ENCODE data around the gene LYRM1.
"Not testable (repeated sequence)": the region's sequence is repeated elsewhere in the genome, so short reads cannot be mapped to it uniquely, and the experiment has no call there.

The LYRM1 gene

GRCh38 chr16:20940871-20941635, 40.5 kb downstream of the LYRM1 start:
- DNase-seq = no peak

DNA sequence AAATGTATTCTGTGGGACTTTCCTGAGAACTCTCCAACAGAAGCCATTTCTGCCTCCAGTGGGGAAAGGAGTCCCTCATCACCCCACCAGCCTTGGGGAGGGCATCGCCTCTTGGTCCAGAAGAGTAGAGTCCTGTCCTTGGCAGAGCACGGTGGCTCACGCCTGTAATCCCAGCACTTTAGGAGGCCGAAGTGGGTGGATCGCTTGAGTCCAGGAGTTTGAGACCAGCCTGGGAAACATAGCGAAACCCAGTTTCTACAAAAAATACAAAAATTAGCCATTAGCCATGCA, 41.0 kb downstream of the LYRM1 start:
- no peak for DNase-seq

DNA sequence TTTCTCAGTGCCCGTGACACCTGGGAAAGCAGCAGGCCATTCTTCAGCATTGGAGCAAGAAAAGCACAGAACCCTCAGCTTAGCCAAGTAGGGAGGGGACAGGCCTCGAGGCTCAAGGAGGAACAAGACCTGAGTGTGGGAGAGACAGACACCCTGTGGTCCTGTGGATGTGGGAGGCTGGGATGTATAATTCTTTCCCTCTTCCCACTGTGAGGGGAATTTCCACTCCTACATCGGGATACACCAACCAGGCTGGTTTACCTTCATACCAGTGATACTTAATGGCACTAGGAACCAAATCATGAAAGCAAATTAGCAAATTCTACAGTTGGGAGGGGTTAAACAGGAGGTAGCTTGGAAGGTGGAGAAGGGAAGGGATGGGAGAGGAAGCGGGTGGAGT, 41.7 kb downstream of the LYRM1 start:
- no peak for DNase-seq

DNA sequence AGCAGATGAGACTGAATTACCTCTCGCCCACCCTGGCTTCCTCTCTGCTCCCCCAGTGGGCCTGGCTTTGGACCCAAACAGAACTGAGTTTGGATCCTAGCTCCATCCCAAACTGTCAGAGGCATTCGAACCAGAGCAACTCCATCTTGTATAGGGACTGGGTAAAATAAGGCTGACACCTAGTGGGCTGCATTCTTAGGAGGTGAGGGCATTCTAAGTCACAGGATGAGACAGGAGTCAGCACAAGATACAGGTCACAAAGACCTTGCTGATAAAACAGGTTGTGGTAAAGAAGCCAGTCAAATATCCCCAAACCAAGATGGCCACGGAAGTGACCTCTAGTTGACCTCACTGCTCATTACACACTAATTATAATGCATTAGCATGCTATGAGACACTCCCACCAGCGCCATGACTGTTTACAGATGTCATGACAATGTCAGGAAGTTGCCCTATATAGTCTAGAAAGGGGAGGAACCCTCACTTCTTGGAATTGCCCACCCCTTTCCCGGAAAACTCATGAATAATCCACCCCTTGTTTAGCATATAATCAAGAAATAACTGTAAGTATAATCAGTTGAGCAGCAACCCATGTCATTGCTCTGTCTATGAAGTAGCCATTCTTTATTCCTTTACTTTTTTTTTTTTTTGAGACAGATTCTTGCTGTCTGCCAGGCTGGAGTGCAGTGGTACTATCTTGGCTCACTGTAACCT, 44.4 kb downstream of the LYRM1 start:
- DNase-seq = no peak

DNA sequence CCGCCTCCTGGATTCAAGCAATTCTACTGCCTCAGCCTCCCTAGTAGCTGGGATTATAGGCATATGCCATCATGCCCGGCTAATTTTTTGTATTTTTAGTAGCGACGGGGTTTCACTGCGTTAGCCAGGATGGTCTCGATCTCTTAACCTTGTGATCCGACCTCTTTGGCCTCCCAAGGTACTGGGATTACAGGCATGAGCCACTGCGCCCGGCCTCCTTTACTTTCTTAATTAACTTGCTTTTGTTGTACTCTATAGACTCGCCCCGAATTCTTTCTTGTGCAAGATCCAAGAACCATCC, 45.0 kb downstream of the LYRM1 start:
- DNase-seq = not testable (repeated sequence)

DNA sequence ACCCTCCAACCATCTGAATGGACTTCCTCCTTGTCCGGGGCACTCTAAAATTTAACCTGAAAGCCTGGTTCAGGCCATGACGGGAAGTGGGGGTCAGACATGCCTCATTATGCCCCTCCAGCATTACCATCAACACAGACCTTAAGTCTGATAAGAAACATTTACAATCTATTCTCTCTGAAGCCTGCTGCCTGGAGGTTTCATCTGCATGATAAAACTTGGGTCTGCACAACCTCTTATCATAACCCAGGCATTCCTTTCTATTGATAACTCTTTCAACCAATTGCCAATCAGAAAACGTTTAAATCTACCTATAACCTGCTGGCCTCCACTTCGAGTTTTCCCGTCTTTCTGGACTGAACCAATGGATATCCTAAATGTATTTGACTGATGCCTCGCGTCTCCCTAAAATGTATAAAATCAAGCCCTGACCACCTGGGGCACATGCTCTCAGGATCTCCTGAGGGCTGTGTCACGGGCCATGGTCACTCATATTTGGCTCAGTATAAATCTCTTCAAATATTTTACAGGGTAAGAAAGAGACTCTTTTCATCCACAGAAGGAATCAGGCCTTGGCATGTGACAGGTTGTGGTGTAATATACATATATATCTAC, 45.6 kb downstream of the LYRM1 start:
- no peak for DNase-seq

DNA sequence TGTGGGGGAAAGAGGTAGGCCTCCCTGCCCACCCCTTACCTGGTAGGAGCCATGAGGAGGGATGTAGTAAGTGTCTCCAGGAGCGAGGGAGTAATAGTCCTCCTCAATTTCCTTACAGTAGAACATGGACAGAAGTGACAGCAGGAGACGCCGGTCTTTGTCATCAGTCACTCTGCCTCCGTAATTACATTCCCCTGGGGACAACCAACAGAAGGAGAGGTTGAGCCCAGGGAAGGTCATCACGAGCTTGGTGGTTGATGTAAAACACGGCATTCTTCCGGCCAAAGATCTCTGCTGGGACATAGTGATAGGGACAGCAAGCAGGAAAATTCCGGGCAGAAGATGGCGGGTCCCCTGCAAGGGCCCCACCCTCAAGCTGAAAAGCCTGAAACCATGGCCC, 47.9 kb downstream of the LYRM1 start:
- DNase-seq = no peak

DNA sequence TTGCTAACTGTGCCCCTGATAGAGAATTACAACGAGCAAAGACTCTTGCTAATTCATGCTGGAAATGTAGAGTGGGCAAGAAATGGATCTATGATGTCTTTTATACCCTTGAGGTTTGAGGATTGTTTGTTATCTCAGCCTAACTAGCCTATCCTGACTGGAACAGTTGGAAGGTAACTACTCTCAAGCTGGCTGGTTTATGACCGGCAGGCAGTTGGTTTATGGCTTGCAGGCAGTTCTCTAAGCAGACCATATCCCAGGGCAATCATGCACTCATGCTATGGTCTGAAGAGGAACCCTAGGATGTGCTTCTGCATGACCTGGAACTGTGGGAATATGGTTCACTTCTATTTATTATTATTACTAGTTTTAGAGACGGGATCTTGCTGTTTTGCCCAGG, 49.1 kb downstream of the LYRM1 start:
- DNase-seq = no peak

GRCh38 chr16:20950294-20950693, 49.7 kb downstream of the LYRM1 start:
- no peak for DNase-seq

DNA sequence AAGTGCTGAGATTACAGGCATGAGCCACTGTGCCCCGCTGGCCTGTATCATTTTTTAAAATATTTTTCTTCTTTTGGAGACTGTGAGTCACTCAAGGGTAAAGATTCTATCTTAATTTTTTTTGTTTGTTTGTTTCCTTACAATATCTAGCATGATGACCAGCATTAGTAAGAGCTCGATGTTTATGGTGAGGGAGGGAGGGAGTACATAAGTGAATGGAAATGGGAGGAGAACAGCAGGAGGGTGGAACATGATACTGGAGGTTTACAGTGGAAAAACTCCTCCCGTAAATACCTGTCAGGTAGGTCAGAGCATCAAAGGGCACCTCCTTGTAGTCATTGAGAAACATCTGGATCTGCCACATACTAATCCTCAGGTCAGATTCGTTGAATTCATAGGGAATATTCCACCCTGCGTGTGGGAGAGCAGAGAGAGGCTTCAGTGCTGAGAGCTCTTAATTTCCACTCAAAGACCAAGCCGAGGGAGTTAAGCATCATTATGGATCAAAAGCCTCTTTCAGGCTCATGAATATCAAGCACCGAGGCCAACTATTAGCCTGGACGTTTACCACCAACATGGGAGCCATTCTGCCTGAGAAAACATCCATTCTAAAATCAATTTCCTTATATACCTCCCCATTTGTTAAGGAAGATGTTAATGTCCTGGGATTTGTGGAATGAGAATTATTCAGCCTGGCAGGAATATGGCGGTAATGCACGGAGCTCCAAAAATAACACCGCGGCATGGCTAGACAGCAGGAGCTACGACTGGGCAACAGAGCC, 51.8 kb downstream of the LYRM1 start:
- no peak for DNase-seq

DNA sequence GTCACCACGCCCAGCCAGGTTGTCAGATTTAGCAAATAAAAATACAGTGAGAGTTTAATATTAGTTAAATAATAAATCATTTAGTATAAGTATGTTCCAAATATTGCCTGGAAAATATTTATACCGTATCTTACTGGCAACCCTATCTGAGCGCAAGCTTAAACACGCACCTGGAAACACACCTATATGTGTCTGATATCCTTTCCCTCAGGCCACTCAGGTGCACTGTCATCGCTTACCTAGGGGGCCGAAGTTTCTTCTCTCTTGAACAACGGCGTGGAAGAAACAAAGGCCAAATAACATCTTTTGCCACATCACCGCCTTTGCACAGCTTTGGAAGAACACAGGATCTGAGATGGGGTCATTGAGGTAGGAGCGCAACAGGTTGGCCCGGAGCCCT, 54.0 kb downstream of the LYRM1 start:
- no peak for DNase-seq

DNA sequence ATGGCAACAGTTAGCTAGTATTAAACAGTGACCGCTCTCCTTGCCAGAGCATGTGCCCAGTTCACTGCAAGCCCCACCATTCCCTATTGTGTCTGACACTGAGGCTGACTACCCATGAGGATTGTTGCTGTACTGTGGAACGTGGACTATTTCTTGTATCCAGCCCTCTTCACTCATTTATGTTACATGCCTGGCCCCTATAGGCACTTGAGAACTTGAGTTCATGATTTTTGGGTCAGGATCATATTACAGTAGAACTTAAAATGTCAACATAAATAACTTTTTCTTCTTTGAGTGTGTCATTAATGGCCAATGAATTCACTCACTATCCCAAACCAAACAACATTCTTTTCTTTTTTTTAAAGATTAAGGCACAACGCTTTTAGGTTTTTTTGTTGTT, 55.7 kb downstream of the LYRM1 start:
- DNase-seq = no peak

- DNase-seq = no peak
Observed at GRCh38 chr16:20957153-20957552, 56.6 kb downstream of the LYRM1 start.

GRCh38 chr16:20960899-20961298, 60.3 kb downstream of the LYRM1 start:
- DNase-seq = no peak

DNA sequence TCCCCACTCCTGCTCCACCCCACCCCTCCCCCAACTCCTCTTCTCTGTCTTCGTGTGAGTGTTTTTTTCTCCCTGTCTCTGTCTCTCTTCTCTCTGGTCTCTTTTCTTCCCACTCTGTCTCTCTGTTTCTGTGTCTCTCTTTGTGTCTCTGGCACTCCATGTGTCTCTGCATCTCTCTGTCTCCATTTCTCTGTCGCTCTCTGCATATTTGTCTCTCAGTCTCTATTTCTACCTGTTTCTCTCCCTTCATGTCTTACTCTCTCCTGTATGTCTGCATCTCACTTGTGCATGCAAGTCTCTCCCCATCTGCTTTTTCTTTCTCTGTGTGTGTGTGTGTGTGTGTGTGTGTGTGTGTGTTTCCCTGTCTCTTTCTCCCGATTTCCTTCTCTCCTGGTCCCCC, 68.2 kb downstream of the LYRM1 start:
- DNase-seq = no peak

- DNase-seq = no peak
Observed at GRCh38 chr16:20969386-20969785, 68.8 kb downstream of the LYRM1 start.

DNA sequence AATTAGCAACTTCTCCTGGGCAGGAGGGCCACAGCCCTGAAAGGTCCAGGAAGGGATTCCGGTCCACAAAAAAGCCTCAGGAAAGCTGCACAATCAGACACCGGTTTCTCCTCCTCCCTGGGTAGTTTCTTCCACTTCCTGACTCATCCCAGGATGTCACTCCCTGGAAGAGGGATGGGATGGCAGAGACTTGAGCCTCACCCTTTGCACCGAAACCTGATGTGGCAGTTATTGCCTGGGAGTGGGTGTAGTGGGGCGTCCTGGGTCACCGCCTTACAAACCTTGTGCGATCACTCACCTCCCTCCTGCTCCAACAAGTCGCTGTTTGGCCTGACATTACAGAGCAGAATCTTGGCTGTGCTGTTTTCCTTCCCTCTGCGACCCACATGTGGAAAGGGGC, 70.8 kb downstream of the LYRM1 start:
- no peak for DNase-seq

GRCh38 chr16:20973201-20973600, 72.6 kb downstream of the LYRM1 start:
- DNase-seq = not testable (repeated sequence)

Data from NCI-H526 treated with DMSO at 0.1 percent for 48 hours (cell line).